T-helper 17 cell (primary cell): ENCODE results near the gene AAMP. TPM values are rescaled to one million over a fixed set of nuclear protein-coding genes. Genes with fewer than 3 reads are reported as not detected.

Experiments
- ATAC-seq: fragments of 150-1000 bp; cut with Tn5 transposase; 2 replicates; pipeline ENCODE4 v1.10.0; 2021; ENCODE audit warnings: mild to moderate bottlenecking, moderate library complexity
- DNase-seq, 3 donors: peaks; one replicate each; pipeline versions ENCODE4 v3.0.0 to v3.0.0-alpha.2; 2020 to 2021
- H3K9me3 ChIP-seq: one replicate; pipeline ENCODE4 v1.7.0; 2013; ENCODE audit warnings: low read length, mild to moderate bottlenecking; ENCODE audit not compliant: control insufficient read depth, poor library complexity, severe bottlenecking
- H3K27ac Mint-ChIP-seq: one replicate; pipeline ENCODE4 v1.8.0; 2022; ENCODE audit warnings: mild to moderate bottlenecking, moderate library complexity, mixed read lengths
- H3K27me3 Mint-ChIP-seq: one replicate; pipeline ENCODE4 v1.8.0; 2022; ENCODE audit warnings: mixed read lengths
- H3K36me3 Mint-ChIP-seq: one replicate; pipeline ENCODE4 v1.8.0; 2022; ENCODE audit warnings: low read depth, mixed read lengths
- H3K4me1 Mint-ChIP-seq: one replicate; pipeline ENCODE4 v1.8.0; 2022; ENCODE audit warnings: mild to moderate bottlenecking, mixed read lengths
- H3K4me3 Mint-ChIP-seq: one replicate; pipeline ENCODE4 v1.8.0; 2022; ENCODE audit warnings: mild to moderate bottlenecking, moderate library complexity, mixed read lengths
- total RNA-seq, 4 donors: library from RNA in 2 of 4; stranded (reverse) in 2 of 4; gene quantifications; one replicate each; pipeline ENCODE4 v1.2.3 and lab custom pipeline; 2022 to 2026

Gene AAMP
- total RNA-seq, 2 donors from 2014 or later: 46.8 to 47.0 TPM

DNA sequence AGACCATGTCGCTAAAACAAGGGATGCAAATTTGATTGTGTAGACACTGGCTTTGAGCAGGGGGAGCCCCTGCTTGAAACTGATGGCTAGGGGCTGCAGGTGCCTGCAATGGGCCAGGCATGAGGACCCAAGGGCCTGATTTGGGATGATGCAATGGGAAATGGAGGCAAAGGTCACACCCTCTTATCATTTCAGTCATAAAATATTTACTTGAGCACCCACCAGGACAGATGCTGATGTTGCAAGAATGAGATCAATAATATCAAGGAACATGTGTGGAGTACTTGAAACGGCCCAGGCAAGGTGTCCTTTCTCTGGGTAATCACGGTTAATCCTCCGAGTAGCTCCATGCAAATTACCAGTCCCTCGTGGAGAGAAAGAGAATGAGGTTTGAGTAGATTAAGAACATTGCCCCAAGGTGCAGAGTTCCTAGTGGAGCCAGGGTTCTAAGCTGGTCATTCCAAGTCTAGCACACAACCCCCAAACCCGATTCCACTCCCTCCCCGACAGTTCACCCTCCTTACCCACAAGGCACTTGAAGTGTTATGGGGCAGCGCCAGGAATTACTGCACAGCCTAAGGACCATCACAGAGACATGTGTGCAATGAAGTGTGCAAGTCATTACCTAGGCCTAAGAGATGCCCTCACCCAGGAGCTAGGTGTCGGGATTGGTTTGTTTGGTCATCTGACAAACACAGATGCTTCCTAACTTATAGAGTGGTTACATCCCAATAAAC, 36.4 kb upstream of the AAMP start:
- H3K27ac Mint-ChIP-seq: no peak overlapping the region
- H3K9me3 ChIP-seq: no peaks in the 10 kb centered on the region
- peaks cover 8% of the 10 kb centered on the region for H3K4me1 Mint-ChIP-seq
- H3K27me3 Mint-ChIP-seq: peaks cover 6% of the 10 kb centered on the region
- no peaks in the 10 kb centered on the region for H3K36me3 Mint-ChIP-seq
- no peak for DNase-seq
- no peak overlapping the region for H3K4me3 Mint-ChIP-seq
- ATAC-seq: no peak

- peaks cover 11% of the 10 kb centered on the region for H3K4me1 Mint-ChIP-seq
- ATAC-seq (no peak), DNase-seq (no peak)
- no peak overlapping the region for H3K4me3 Mint-ChIP-seq
- no peak overlapping the region for H3K27ac Mint-ChIP-seq
- peaks cover 6% of the 10 kb centered on the region for H3K27me3 Mint-ChIP-seq
- no peaks in the 10 kb centered on the region for H3K36me3 Mint-ChIP-seq
- H3K9me3 ChIP-seq: no peaks in the 10 kb centered on the region
Observed at GRCh38 chr2:218305383-218305782, 35.4 kb upstream of the AAMP start.

DNA sequence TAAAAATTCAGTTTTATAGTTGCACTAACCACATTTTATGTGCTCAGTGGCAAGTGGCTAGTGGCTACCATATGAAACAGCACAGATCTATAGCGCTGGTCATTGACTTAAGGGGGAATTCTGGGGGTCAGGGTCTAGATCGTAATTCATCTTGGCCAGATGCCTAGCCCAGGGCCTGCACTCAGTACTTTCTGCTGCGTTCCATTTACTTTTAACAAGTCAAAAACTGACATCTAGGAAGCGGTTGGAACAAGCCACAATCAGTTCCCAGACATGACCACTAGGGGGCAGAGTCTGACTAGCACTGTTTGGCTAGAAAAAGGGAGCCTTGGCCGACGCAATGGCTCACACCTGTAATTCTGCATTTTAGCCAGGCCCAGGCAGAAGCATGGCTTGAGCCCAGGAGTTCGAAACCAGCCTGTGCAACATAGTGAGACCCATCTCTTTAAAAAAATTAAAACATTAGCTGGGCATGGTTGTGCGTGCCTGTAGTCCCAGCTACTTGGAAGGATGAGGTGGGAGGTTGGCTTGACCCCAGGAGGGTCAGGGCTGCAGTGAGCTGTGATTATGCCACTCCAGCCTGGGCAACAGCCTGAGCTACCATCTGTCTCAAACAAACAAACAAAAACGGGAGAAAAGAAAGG, 31.4 kb upstream of the AAMP start:
- H3K4me1 Mint-ChIP-seq: peaks cover 12% of the 10 kb centered on the region
- peak; percentile 96 for ATAC-seq
- H3K9me3 ChIP-seq: no peaks in the 10 kb centered on the region
- H3K4me3 Mint-ChIP-seq: no peak overlapping the region
- H3K27me3 Mint-ChIP-seq: no peaks in the 10 kb centered on the region
- peak overlapping the region; percentile 89 for H3K27ac Mint-ChIP-seq
- no peaks in the 10 kb centered on the region for H3K36me3 Mint-ChIP-seq
- DNase-seq: peak; percentile 60 to 86 (median 71)

DNA sequence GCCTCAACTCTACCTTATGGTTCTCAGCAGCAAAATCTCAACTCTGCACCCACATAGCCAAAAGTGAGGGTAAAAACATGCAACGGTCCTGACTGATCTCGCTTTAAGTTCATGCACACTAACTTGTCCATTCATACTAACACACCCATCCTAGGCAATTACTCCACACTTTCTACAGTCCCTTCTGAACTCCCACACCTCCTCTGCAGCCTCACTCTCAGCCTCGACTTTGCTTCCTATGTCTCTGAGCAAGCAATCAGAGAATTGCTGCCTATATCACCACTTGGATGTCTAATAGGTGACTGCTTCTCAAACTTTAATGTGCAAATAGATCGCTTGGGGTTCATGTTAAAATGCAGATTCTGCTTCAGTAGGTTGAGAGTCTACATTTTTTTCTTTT, 30.2 kb upstream of the AAMP start:
- no peaks in the 10 kb centered on the region for H3K36me3 Mint-ChIP-seq
- peaks cover 10% of the 10 kb centered on the region for H3K4me1 Mint-ChIP-seq
- H3K27ac Mint-ChIP-seq: no peak overlapping the region
- H3K27me3 Mint-ChIP-seq: no peaks in the 10 kb centered on the region
- DNase-seq: no peak
- H3K9me3 ChIP-seq: no peaks in the 10 kb centered on the region
- ATAC-seq: no peak
- H3K4me3 Mint-ChIP-seq: no peak overlapping the region

DNA sequence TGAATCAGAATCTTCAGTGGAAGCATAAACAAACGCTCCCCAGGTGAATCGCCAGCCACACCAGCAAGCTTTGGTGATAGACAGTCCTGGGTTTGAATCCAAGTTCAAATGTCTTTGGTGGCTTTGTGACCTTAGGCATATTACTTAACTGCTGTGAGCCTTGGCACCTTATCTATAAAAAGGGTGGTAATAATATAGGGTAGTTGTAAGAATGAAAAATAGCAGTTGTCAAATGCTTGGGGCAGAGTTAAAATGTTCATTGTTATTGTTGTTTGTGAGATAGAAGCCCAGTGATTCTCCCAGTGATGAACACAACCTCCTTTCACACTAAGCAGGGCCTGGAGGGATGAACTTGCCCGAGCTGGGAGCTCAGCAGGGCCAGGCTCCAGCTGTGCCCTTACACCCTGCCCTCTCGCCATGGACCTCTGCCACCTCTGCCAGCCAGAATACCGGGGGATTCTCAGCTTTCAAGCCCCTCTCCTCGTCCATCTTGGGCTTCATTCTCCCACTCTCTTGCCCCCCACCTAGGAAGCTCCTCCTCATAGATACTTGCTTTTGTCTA, 28.5 kb upstream of the AAMP start:
- Mint-ChIP-seq H3K27me3 (no peaks in the 10 kb centered on the region), H3K36me3 (no peaks in the 10 kb centered on the region), H3K27ac (no peak overlapping the region), H3K4me3 (no peak overlapping the region), H3K4me1 (peaks cover 20% of the 10 kb centered on the region)
- H3K9me3 ChIP-seq: no peaks in the 10 kb centered on the region
- DNase-seq (no peak), ATAC-seq (no peak)

- Mint-ChIP-seq H3K4me3 (no peak overlapping the region), H3K27me3 (no peaks in the 10 kb centered on the region), H3K36me3 (no peaks in the 10 kb centered on the region), H3K4me1 (peaks cover 25% of the 10 kb centered on the region), H3K27ac (no peak overlapping the region)
- H3K9me3 ChIP-seq: no peaks in the 10 kb centered on the region
- DNase-seq (no peak), ATAC-seq (no peak)
Observed at GRCh38 chr2:218296847-218297246, 26.9 kb upstream of the AAMP start.

GRCh38 chr2:218296200-218296599, 26.3 kb upstream of the AAMP start:
- Mint-ChIP-seq H3K36me3 (no peaks in the 10 kb centered on the region), H3K4me3 (no peak overlapping the region), H3K27ac (no peak overlapping the region), H3K4me1 (peaks cover 21% of the 10 kb centered on the region), H3K27me3 (no peaks in the 10 kb centered on the region)
- ATAC-seq (no peak), DNase-seq (no peak)
- no peaks in the 10 kb centered on the region for H3K9me3 ChIP-seq

DNA sequence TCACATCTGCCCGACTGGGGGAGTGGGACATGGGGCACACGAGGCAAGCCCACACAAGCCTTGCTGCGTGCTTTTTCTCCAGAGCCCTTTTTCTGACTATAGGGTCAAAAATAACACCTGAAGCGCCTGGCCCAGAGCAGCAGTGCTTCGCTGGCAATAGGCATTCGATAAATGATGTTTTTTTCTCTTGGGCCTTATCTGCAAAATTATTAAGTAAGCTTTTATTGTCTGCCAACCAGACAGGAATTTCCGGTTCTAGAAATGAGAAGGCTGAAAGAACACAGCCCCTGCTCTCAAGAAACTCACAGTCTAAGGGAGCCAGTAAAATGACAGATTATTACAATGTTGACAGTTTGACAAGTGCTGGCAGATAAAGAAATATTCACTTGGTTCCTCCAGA, 25.1 kb upstream of the AAMP start:
- Mint-ChIP-seq H3K27ac (no peak overlapping the region), H3K27me3 (no peaks in the 10 kb centered on the region), H3K4me1 (peaks cover 29% of the 10 kb centered on the region), H3K36me3 (no peaks in the 10 kb centered on the region), H3K4me3 (no peak overlapping the region)
- ATAC-seq: no peak
- H3K9me3 ChIP-seq: no peaks in the 10 kb centered on the region
- no peak for DNase-seq

GRCh38 chr2:218294430-218295022, 24.6 kb upstream of the AAMP start:
- no peaks in the 10 kb centered on the region for H3K27me3 Mint-ChIP-seq
- H3K36me3 Mint-ChIP-seq: no peaks in the 10 kb centered on the region
- H3K9me3 ChIP-seq: no peaks in the 10 kb centered on the region
- peaks cover 34% of the 10 kb centered on the region for H3K4me1 Mint-ChIP-seq
- H3K27ac Mint-ChIP-seq: peak overlapping the region; percentile 62
- H3K4me3 Mint-ChIP-seq: no peak overlapping the region
- ATAC-seq (no peak), DNase-seq (no peak)

DNA sequence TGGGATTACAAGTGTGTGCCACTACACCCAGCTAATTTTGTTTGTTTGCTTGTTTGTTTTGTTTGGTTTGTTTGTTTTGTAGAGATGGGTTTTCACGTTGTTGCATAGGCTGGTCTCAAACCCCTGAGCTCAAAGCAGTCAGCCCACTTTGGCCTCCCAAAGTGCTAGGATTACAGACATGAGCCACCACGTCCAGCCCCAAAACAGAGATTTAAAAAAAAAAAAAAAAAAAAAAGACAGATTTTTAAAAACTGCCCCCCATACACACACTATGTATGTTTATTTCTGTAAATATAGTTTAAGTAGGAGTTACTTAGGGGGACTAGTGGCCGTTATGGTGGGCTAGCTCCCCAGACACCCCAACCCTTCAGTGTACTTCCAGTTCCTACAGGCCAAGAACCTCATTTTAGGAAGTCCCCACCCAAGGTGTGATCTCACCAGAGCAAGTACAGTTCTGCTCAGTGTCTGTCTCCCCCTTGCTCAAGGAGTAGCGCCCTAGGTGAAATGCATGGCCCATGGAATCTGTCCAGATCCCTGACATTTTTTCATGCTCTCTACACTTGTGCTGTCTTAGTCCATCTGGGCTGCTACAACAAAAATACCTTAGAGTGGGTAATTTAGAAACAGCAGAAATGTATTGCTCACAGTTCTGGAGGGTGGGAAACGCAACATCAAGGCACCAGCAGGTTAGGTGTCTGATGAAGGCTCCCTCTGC, 23.9 kb upstream of the AAMP start:
- no peak for DNase-seq
- Mint-ChIP-seq H3K4me1 (peaks cover 39% of the 10 kb centered on the region), H3K36me3 (no peaks in the 10 kb centered on the region), H3K4me3 (peak overlapping the region; percentile 15), H3K27me3 (no peaks in the 10 kb centered on the region), H3K27ac (peak overlapping the region; percentile 62)
- no peaks in the 10 kb centered on the region for H3K9me3 ChIP-seq
- ATAC-seq: no peak

GRCh38 chr2:218292048-218293014, 22.4 kb upstream of the AAMP start, which contains the start of gene TMBIM1:
TMBIM1 (minus strand) TSS chr2:218292503; CDS start chr2:218282141, 10,362 bp downstream.
- ATAC-seq: peak; percentile 87
- H3K27me3 Mint-ChIP-seq: no peaks in the 10 kb centered on the region
- H3K36me3 Mint-ChIP-seq: no peaks in the 10 kb centered on the region
- no peaks in the 10 kb centered on the region for H3K9me3 ChIP-seq
- H3K27ac Mint-ChIP-seq: peak within 1 kb of the TSS; percentile 99
- peaks cover 46% of the 10 kb centered on the region for H3K4me1 Mint-ChIP-seq
- H3K4me3 Mint-ChIP-seq: peak within 1 kb of the TSS; percentile 95
- DNase-seq: peak; percentile 80 to 83 (median 82)
